ENCODE data around the gene DPM1.

DNA sequence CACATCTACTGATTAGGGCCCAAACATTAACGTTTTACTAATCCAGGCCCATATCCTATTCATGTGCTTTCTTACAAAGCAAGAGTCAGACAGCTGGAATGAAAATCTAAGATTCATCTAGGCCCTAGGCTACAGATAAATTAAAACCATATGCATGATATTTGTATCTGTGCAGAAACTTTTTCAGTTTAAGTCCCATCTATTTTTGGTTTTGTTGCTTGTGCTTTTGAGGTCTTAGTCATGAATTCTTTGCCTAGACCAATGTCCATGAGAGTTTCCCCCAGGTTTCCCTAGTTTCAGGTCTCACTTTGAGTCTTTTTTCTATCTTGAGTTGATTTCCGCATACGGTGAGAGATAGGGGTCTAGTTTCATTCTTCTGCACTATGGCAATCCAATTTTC is 47.3 kb downstream of the DPM1 start:
- TF ChIP-seq YY1 (IDR thresholded peaks at IDR 0.05; ENCODE audit: insufficient read depth, insufficient read length), result no peak
- no peak for TF ChIP-seq ZNF274 (IDR thresholded peaks at IDR 0.05; ENCODE audit: low read depth, low read length)
- TF ChIP-seq SUZ12 (IDR thresholded peaks at IDR 0.05; ENCODE audit: extremely low read depth, insufficient read depth, insufficient read length), result no peak
